HepG2 (cell line): ENCODE measurements around the gene ARHGEF40. TPM values are rescaled to one million over a fixed set of nuclear protein-coding genes. Genes with fewer than 3 reads are reported as not detected.

Experiments
- CEBPG ChIP-seq: IDR thresholded peaks from 2 replicates; pipeline ENCODE4 v1.6.1; 2016
- CENPT ChIP-seq: sonication (generic); formaldehyde crosslinking; IDR thresholded peaks from 2 replicates; pipeline ENCODE4 v1.8.0; 2022; ENCODE audit warnings: low read depth, mild to moderate bottlenecking, moderate library complexity, missing genetic modification reagents
- CHCHD3 ChIP-seq: sonication (generic); formaldehyde crosslinking; IDR thresholded peaks from 2 replicates; pipeline ENCODE4 v1.8.0; 2022; ENCODE audit warnings: mild to moderate bottlenecking, missing genetic modification reagents, moderate library complexity
- CREB1 ChIP-seq, 2 experiments: fragments of 450-650 bp in 1 of 2; IDR thresholded peaks; 2 replicates each; pipeline ENCODE4 v1.6.1; 2016 to 2017; ENCODE audit warnings: control low read depth in 1 of 2, mild to moderate bottlenecking in 1 of 2, missing compliant biosample characterization in 1 of 2, missing genetic modification characterization in 1 of 2
- EEA1 ChIP-seq: sonication (generic); formaldehyde crosslinking; IDR thresholded peaks from 2 replicates; pipeline ENCODE4 v1.5.1; 2020; ENCODE audit warnings: mild to moderate bottlenecking, missing genetic modification reagents, borderline replicate concordance
- GABPB1 ChIP-seq: IDR thresholded peaks from 2 replicates; pipeline ENCODE4 v1.6.1; 2016; ENCODE audit warnings: mild to moderate bottlenecking, missing genetic modification reagents, moderate library complexity, missing compliant biosample characterization
- KDM3A ChIP-seq: IDR thresholded peaks from 2 replicates; pipeline ENCODE4 v1.6.1; 2018; ENCODE audit warnings: low read depth, missing compliant biosample characterization
- MED8 ChIP-seq: sonication (generic); formaldehyde crosslinking; IDR thresholded peaks from 2 replicates; pipeline ENCODE4 v1.8.1; 2023; ENCODE audit warnings: mild to moderate bottlenecking, missing genetic modification reagents; ENCODE audit not compliant: insufficient replicate concordance
- MLLT10 ChIP-seq: sonication (generic); formaldehyde crosslinking; IDR thresholded peaks from 2 replicates; pipeline ENCODE4 v1.4.0; 2020; ENCODE audit warnings: missing genetic modification reagents
- NFYB ChIP-seq: sonication (generic); formaldehyde crosslinking; IDR thresholded peaks from 2 replicates; pipeline ENCODE4 v1.4.0; 2020; ENCODE audit warnings: missing genetic modification reagents
- NR2F1 ChIP-seq, 2 experiments: fragments of 450-650 bp in 1 of 2; formaldehyde crosslinking in 1 of 2; IDR thresholded peaks; 2 replicates each; pipeline versions ENCODE4 v1.5.0 to v1.6.1; 2016 to 2020; ENCODE audit warnings: mild to moderate bottlenecking in 1 of 2, missing compliant biosample characterization in 1 of 2, missing genetic modification reagents in 1 of 2, moderate library complexity in 1 of 2
- POGZ ChIP-seq: sonication (generic); formaldehyde crosslinking; IDR thresholded peaks from 2 replicates; pipeline ENCODE4 v1.4.0; 2020; ENCODE audit warnings: mild to moderate bottlenecking, missing genetic modification reagents
- POLR2AphosphoS5 ChIP-seq: IDR thresholded peaks from 2 replicates; pipeline ENCODE4 v1.6.1; 2012; ENCODE audit warnings: low read depth, low read length
- SP140L ChIP-seq: sonication (generic); formaldehyde crosslinking; IDR thresholded peaks from 2 replicates; pipeline ENCODE4 v1.4.0; 2020; ENCODE audit warnings: missing genetic modification reagents, borderline replicate concordance
- TARDBP ChIP-seq: sonication (generic); formaldehyde crosslinking; IDR thresholded peaks from 2 replicates; pipeline ENCODE4 v1.8.0; 2022; ENCODE audit warnings: mild to moderate bottlenecking, missing genetic modification reagents
- ZBTB38 ChIP-seq: sonication (generic); formaldehyde crosslinking; IDR thresholded peaks from 2 replicates; pipeline ENCODE4 v1.5.1; 2020; ENCODE audit warnings: mild to moderate bottlenecking, missing genetic modification reagents
- ZFX ChIP-seq: sonication (generic); formaldehyde crosslinking; IDR thresholded peaks from 2 replicates; pipeline ENCODE4 v1.4.0; 2020; ENCODE audit warnings: mild to moderate bottlenecking, low read depth, missing genetic modification reagents, moderate library complexity
- ZSCAN21 ChIP-seq: sonication (generic); formaldehyde crosslinking; IDR thresholded peaks from 2 replicates; pipeline ENCODE4 v1.8.0; 2022; ENCODE audit warnings: mild to moderate bottlenecking, missing genetic modification reagents, moderate library complexity, borderline replicate concordance
- polyA plus RNA-seq, 8 experiments: library from polyadenylated mRNA; depleted of rRNA in 3 of 8; stranded (reverse) in 7 of 8; unstranded in 1 of 8; fragments of >200 nt; fragmentation: Illumina TruSeq in 4 of 8; extraction: Trizol in 4 of 8; gene quantifications; 2 replicates each; pipeline versions ENCODE4 v1.2.1 to v1.2.3, GENCODE V29; 2011 to 2016; ENCODE audit warnings: low read depth in 4 of 8, missing spikeins in 1 of 8, mixed read lengths in 1 of 8; ENCODE audit not compliant: insufficient read depth in 1 of 8
- total RNA-seq, 5 experiments: library from RNA; depleted of rRNA; stranded (reverse); fragments of >200 nt; fragmentation: Illumina TruSeq; extraction: Trizol; gene quantifications; 2 replicates each; pipeline ENCODE4 v1.2.3, GENCODE V29; 2016; ENCODE audit warnings: low read depth in 1 of 5
- TF ChIP-seq, protein P1 (sequence below): sonication (generic); formaldehyde crosslinking; IDR thresholded peaks from 2 replicates; pipeline ENCODE4 v1.4.0; 2020; ENCODE audit warnings: missing genetic modification reagents
- TF ChIP-seq, protein P2 (sequence below): sonication (generic); formaldehyde crosslinking; IDR thresholded peaks from 2 replicates; pipeline ENCODE4 v1.8.1; 2023; ENCODE audit warnings: mild to moderate bottlenecking, missing genetic modification reagents
- TF ChIP-seq, protein P3 (sequence below): sonication (generic); formaldehyde crosslinking; IDR thresholded peaks from 2 replicates; pipeline ENCODE4 v1.4.0; 2020; ENCODE audit warnings: mild to moderate bottlenecking, missing genetic modification reagents, borderline replicate concordance
- TF ChIP-seq, protein P4 (sequence below): sonication (generic); formaldehyde crosslinking; IDR thresholded peaks from 2 replicates; pipeline ENCODE4 v1.4.0; 2020; ENCODE audit warnings: missing genetic modification reagents

The ARHGEF40 gene
- total and polyA plus RNA-seq, 2 of the 13 experiments (the other 11 are each of a cell fraction or from before 2014, with no cell fraction given), result 28.1 to 78.1 TPM

DNA sequence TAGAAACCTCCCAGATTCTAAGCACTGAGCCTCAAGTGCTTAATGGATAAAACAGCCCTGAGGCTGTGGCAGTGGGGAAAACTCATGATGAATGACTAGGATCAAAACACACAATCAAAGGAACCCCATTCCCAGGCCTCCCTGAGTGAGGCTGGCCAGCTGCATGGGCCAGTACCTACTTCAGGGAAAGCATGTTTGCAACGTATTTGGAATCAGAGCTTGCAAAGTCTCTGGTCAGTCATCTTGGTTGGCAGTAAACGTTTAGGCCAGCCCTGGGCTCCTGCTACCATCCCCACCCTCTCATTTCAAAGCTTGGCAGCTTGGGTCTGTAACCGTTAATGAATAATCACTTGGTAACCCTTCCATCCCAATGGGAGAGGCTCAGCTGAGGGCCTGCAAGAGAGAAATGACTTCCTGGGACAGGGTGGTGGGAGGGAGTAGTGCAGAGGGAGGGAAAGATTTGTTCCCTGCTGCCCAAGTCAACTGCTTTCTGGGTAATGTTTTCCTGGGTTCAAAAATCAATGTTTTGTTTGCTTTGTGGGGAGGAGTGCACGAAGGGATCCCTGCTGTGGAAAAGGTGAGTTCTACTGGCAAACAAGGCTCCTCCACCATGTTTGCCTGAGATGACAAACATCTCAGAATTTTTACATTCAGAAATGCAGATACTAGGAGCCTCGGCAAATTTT lies 14.5 kb upstream of the ARHGEF40 start (continued):
- TF ChIP-seq, protein P1, sequence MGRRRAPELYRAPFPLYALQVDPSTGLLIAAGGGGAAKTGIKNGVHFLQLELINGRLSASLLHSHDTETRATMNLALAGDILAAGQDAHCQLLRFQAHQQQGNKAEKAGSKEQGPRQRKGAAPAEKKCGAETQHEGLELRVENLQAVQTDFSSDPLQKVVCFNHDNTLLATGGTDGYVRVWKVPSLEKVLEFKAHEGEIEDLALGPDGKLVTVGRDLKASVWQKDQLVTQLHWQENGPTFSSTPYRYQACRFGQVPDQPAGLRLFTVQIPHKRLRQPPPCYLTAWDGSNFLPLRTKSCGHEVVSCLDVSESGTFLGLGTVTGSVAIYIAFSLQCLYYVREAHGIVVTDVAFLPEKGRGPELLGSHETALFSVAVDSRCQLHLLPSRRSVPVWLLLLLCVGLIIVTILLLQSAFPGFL (CRISPR knock-in tag), result no peak
- TF ChIP-seq ZFX (CRISPR knock-in tag) (peak; percentile 86), GABPB1 (CRISPR knock-in tag) (peak; percentile 56; the same call in 1 of the 2 replicates), MLLT10 (CRISPR knock-in tag) (no peak), ZSCAN21 (CRISPR knock-in tag) (no peak), TARDBP (peak; percentile 91; the same call in 1 of the 2 replicates), CENPT (no peak), CEBPG (CRISPR knock-in tag) (peak; percentile 61), CHCHD3 (CRISPR knock-in tag) (no peak), POLR2AphosphoS5 (peak; percentile 92), NR2F1 (CRISPR knock-in tag; IDR thresholded peaks at IDR 0.05) (no peak), POGZ (CRISPR knock-in tag) (peak; percentile 88), NFYB (CRISPR knock-in tag) (no peak; the same call in 1 of the 2 replicates), EEA1 (no peak), MED8 (CRISPR knock-in tag) (peak; percentile 73), SP140L (CRISPR knock-in tag) (0 out of 2 replicates have a peak, but pooled peaks have one; percentile 35), CREB1 (IDR thresholded peaks at IDR 0.05) (no peak), CREB1 (CRISPR knock-in tag; IDR thresholded peaks at IDR 0.05) (peak; percentile 75; the same call in 1 of the 2 replicates), ZBTB38 (CRISPR knock-in tag) (peak; percentile 74), KDM3A (CRISPR knock-in tag) (no peak)
- TF ChIP-seq, protein P2, sequence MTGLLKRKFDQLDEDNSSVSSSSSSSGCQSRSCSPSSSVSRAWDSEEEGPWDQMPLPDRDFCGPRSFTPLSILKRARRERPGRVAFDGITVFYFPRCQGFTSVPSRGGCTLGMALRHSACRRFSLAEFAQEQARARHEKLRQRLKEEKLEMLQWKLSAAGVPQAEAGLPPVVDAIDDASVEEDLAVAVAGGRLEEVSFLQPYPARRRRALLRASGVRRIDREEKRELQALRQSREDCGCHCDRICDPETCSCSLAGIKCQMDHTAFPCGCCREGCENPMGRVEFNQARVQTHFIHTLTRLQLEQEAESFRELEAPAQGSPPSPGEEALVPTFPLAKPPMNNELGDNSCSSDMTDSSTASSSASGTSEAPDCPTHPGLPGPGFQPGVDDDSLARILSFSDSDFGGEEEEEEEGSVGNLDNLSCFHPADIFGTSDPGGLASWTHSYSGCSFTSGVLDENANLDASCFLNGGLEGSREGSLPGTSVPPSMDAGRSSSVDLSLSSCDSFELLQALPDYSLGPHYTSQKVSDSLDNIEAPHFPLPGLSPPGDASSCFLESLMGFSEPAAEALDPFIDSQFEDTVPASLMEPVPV (CRISPR knock-in tag), result 0 out of 2 replicates have a peak, but pooled peaks have one; percentile 50
- TF ChIP-seq, protein P3, sequence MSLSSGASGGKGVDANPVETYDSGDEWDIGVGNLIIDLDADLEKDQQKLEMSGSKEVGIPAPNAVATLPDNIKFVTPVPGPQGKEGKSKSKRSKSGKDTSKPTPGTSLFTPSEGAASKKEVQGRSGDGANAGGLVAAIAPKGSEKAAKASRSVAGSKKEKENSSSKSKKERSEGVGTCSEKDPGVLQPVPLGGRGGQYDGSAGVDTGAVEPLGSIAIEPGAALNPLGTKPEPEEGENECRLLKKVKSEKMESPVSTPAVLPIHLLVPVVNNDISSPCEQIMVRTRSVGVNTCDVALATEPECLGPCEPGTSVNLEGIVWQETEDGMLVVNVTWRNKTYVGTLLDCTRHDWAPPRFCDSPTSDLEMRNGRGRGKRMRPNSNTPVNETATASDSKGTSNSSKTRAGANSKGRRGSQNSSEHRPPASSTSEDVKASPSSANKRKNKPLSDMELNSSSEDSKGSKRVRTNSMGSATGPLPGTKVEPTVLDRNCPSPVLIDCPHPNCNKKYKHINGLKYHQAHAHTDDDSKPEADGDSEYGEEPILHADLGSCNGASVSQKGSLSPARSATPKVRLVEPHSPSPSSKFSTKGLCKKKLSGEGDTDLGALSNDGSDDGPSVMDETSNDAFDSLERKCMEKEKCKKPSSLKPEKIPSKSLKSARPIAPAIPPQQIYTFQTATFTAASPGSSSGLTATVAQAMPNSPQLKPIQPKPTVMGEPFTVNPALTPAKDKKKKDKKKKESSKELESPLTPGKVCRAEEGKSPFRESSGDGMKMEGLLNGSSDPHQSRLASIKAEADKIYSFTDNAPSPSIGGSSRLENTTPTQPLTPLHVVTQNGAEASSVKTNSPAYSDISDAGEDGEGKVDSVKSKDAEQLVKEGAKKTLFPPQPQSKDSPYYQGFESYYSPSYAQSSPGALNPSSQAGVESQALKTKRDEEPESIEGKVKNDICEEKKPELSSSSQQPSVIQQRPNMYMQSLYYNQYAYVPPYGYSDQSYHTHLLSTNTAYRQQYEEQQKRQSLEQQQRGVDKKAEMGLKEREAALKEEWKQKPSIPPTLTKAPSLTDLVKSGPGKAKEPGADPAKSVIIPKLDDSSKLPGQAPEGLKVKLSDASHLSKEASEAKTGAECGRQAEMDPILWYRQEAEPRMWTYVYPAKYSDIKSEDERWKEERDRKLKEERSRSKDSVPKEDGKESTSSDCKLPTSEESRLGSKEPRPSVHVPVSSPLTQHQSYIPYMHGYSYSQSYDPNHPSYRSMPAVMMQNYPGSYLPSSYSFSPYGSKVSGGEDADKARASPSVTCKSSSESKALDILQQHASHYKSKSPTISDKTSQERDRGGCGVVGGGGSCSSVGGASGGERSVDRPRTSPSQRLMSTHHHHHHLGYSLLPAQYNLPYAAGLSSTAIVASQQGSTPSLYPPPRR (CRISPR knock-in tag), result peak; percentile 79; the same call in 1 of the 2 replicates
- TF ChIP-seq, protein P4, sequence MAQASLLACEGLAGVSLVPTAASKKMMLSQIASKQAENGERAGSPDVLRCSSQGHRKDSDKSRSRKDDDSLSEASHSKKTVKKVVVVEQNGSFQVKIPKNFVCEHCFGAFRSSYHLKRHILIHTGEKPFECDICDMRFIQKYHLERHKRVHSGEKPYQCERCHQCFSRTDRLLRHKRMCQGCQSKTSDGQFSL (CRISPR knock-in tag), result peak; percentile 63; the same call in 1 of the 2 replicates
